ENCODE measurements around the gene CDC42EP5.
"Not testable (repeated sequence)": the region's sequence is repeated elsewhere in the genome, so short reads cannot be mapped to it uniquely, and the experiment has no call there.

The CDC42EP5 gene

DNA sequence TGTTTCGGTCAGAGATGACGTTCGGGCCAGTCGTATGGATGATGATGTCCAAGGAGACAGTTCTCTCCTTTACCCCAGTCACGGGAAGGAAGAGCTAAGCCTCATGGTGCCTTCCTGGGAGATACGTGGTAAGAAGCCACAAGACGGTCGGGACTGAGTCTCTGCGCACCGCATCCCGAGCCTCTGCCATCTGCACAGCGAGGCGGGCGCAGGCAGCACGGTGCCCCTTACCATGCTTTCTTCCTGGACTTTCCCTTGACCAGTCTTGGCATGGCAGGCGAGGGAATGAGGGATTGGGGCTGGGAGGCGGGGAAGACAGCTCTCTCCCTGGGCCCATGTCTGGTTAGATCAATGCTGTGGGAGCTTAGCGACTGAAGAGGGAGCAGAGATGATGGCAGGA lies 19.5 kb upstream of the CDC42EP5 start:
- peak in 1 of 10 donors; percentile 7 for DNase-seq
- intact Hi-C loops (cut with DNase I), result no loop called here

DNA sequence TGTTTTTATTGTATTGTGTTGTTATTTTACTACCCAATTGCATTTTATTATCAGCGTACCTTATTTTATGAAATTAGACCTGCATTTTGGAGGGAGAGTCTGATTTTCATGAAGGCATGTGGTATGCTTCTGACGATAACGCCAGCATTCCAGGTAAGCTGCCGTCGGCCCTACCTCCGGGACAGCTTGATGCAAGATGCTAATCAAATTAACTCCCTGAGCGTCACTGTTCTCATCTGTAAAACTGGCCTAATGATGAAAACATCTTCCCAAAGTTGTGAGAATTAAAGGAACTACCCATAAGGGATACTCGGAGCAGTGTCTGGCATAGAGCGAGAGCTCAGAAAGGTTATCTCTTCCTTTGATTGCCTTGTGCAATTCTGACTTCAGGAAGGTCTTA lies 16.7 kb upstream of the CDC42EP5 start:
- intact Hi-C loops (cut with DNase I), result no loop called here
- DNase-seq, result no peak

DNA sequence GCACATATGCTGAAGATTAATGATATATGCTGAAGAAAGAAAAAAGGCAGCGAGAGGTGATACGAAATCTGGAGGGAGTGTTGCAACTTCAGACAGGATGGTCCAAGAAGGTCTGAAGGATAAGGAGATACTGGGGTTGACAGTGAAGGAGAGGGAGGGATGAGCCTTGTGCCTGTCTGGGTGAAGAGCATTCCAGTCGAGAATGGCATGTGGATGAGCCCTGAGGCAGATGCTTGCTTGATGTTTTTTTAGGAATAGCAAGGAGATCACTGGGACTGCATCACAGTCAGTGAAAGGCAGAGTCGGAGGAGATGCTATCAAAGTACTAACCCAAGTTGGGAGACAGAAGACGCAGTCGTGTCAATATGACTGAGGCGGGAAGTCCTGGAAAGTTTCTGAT lies 16.2 kb upstream of the CDC42EP5 start:
- intact Hi-C loops (cut with DNase I), result no loop called here
- DNase-seq, result no peak

GRCh38 chr19:54485851-54486250 lies 12.8 kb upstream of the CDC42EP5 start:
- intact Hi-C loops (cut with DNase I), result no loop called here
- DNase-seq, result no peak

DNA sequence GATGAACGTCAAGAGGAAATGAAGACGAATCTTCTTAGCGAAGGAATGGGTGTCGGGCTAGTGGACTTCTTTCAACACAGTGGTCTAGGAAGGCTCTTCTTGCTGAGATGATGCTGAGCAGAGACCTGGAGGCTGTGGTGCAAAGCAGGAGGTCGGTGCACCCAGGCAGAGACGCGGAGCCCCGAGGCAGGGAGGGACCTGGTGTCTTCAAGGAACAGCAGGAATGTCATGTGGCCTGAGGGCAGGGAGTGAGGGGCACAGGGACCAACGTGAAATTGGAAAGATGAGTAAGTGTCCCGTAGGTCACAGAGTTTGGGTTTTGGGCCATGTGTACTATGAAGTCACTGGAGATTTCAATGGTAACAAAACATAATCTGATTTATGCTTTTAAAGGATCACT lies 11.4 kb upstream of the CDC42EP5 start:
- intact Hi-C loops (cut with DNase I), result no loop called here
- DNase-seq, result no peak

DNA sequence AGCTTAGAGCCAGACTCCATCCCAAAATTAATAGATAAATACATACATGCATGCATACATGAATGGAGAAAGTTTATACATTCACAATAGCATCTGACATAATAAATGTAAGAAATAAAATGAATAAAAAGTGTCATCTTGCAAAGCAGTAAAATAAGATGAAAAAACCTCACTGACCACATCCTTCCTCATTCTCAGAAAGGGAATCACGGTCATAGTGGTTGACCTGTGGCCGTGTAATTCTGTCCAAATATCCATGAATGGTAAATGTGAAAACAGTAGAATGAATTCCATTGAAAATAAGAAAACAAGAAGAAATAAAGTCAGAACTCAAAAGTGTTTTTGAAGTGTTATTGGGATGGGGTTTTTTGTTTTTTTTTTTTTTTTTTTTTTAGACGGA lies 9.8 kb upstream of the CDC42EP5 start:
- DNase-seq, result no peak
- intact Hi-C loops (cut with DNase I), result no loop called here

DNA sequence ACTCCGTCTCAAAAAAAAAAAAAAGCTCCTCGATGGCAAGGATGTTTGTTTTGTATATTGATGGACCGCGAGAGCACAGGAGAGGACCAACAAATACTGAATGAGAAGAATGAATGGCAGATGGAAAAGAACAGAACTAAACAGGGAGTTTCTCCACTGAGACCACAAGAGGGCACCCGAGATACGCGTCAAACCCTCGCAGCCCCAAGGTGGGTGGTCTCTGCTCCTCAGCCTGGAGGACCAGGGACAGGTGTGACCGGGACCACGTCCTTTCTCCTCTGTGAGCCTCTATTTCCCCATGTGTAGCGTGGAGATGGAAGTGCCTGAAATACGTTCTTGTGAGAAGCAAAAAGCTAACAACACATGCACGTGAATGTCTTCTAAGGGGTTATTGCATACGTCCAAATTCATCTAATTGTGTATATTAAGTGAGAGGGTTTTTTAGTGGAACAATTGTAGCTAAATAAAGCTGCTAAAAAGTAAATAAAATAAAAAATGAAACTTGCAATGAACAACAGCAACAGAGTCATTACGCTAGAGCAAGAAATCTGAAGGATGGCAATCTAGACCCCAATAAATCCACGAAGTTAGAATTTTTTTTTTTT lies 8.3 kb upstream of the CDC42EP5 start:
- intact Hi-C loops (cut with DNase I), result loop anchor here (2.0 kb wide), 1 partner anchor 195 kb away; no protein-coding TSS in a partner anchor
- DNase-seq, result peak in 3 of 10 donors; percentile 18 to 84 (median 44)

DNA sequence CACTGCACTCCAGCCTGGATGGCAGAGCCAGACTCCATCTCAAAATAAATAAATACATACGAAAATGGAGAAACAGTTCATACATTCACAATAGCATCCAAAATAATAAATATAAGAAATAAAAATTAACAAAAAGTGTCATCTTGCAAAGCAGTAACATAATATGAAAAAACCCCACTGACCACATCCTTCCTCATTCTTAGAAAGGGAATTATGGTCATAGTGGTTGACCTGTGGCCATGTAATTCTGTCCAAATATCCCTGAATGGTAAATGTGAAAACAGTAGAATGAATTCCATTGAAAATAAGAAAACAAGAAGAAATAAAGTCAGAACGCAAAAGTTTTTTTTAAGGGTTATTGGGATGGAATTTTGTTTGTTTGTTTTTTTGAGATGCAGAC lies 7.0 kb upstream of the CDC42EP5 start:
- intact Hi-C loops (cut with DNase I), result loop anchor here (2.0 kb wide), 1 partner anchor 197 kb away; no protein-coding TSS in a partner anchor
- DNase-seq, result no peak

- DNase-seq, result no peak
- intact Hi-C loops (cut with DNase I), result no loop called here
Observed at GRCh38 chr19:54478677-54479266, 5.7 kb upstream of the CDC42EP5 start.

- no peak for DNase-seq
- intact Hi-C loops (cut with DNase I), result no loop called here
Observed at GRCh38 chr19:54477650-54478049, 4.6 kb upstream of the CDC42EP5 start.

- DNase-seq, result no peak
- intact Hi-C loops (cut with DNase I), result no loop called here
Observed at GRCh38 chr19:54475706-54476105, 2.6 kb upstream of the CDC42EP5 start.

DNA sequence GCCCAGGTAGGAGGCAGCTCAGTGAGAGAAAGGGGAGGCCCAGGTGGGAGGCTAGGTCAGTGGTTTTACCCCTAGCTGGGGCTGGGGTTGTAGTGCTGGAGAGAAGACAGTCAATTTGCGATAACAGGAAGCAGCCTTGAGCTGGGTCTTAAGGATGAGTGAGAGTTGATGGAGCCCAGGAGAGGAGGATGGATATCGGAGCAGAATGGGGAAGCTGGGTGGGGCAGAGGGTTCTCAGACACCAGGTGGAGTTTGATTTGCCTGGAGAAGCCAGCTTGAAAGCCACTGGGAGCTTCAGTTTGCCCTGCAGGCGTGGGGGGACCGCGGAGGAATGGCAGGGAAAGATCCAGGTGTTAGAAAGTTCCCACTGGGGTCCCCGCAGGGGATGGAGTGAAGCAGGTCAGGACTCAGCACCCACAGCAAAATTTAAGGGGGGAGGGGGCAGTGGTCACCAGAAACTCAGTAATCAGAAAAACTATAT lies 836 bp upstream of the CDC42EP5 start:
- intact Hi-C loops (cut with DNase I), result no loop called here
- DNase-seq, result no peak

- peak in 6 of 10 donors; percentile 29 to 91 (median 56) for DNase-seq
- intact Hi-C loops (cut with DNase I), result no loop called here
Observed at GRCh38 chr19:54470991-54471782, 1.9 kb downstream of the CDC42EP5 start.

DNA sequence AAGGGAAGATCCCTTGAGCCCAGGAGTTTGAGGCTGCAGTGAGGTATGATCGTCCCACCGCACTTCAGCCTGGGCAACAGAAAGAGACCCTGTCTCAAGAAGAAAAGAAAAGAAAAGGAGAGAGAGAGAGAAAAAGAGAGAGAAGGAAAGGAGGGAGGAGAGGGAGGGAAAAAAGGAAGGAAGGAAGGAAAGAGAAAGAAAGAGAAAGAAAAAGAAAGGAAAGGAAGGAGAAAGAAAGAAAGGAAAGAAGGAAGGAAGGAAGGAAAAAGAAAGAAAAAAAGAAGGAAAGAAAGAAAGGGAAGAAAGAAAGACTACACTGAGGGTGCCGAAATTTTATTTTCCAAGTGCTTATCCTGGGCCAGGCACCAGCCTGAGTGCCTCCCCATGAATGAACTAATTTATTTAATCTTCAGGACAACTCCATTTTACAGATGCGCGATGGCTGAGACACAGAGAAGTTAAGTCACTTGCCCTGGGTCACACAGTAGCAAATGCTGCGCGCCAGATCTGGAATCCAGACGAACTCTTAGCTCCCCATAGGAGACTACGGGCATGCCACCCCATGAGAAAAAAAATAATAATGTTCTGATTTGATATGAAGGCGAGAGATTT lies 2.7 kb downstream of the CDC42EP5 start:
- intact Hi-C loops (cut with DNase I), result no loop called here
- no peak for DNase-seq

- peak in 2 of 10 donors; percentile 55 for DNase-seq
Observed at GRCh38 chr19:54469496-54469934, 3.6 kb downstream of the CDC42EP5 start.

GRCh38 chr19:54466110-54466480 lies 7.0 kb downstream of the CDC42EP5 start:
- DNase-seq, result peak in 2 of 10 donors; percentile 68 to 77
- intact Hi-C loops (cut with DNase I), result not testable (repeated sequence)

More at GRCh38 chr19:54469496-54469934, 3.6 kb downstream of the CDC42EP5 start:
- intact Hi-C loops (cut with DNase I), result no loop called here

- intact Hi-C loops (cut with DNase I), result no loop called here
- peak in 2 of 10 donors; percentile 40 to 82 for DNase-seq
Observed at GRCh38 chr19:54465426-54466109, 7.5 kb downstream of the CDC42EP5 start.

DNA sequence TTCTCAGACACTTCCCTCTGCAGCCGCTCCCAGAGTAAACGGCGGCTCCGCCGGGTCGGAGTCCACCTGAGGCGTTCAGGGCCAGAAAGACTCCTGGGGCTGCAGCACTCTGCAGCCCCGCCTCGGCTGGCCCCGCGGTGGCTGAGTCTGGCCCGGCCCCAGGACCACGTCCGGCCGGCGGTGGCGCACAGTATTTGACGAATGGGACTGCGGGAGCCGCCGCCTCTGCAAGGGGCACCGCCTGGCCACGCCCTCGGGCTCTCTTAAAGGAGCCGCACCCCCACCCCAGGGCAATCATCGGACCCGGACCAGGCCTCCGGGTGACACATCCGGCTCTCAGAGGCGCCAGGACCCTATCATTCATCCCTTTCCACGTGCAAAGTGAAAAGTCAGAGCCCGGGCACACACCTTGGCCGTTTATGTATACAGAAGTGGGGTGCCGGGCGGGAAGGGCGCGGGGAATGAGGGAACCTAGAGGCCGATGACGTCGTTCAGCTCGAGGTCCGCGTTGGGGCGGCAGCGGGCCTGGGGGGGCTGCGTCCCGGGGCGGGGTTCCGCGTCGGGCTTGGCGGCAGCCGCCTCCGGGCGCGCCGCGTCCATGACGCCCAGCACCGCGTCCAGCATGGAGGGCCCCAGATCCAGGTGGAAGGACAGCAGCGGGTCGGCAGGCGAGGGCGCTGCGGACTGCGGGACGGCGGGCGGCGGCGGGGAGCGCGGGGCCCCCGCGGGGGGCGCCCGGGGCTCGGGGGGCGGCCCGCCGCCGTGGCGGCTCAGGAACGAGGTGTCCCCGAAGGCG lies 8.3 kb downstream of the CDC42EP5 start:
- intact Hi-C loops (cut with DNase I), result no loop called here
- peak; percentile 66 to 98 (median 85) for DNase-seq

- DNase-seq, result peak in 8 of 10 donors; percentile 45 to 95 (median 70)
- intact Hi-C loops (cut with DNase I), result no loop called here
Observed at GRCh38 chr19:54464044-54464629, 9.0 kb downstream of the CDC42EP5 start.
